Endothelial cell of umbilical vein (primary cell): ENCODE data around the gene FYN. TPM values are rescaled to one million over a fixed set of nuclear protein-coding genes. Genes with fewer than 3 reads are reported as not detected.

ENCODE experiments used
- BruUV-seq: library from RNA; stranded (reverse); fragments of 400-500 nt; replicated peaks from 2 replicates; lab custom pipeline; 2021; lab: Mats Ljungman, UMichigan
- CTCF ChIA-PET: fragments of 300-600, 350-600 bp; sonication (Branson Sonifier 250); formaldehyde crosslinking; loops from one replicate; lab custom pipeline; 2021; ENCODE audit warnings: antibody characterized with exemption, inconsistent platforms; lab: Charles Lee
- POLR2A ChIA-PET: fragments of 300-600, 350-600 bp; sonication (Branson Sonifier 250); formaldehyde crosslinking; loops from one replicate; lab custom pipeline; 2021; ENCODE audit warnings: antibody characterized with exemption, inconsistent platforms; lab: Charles Lee
- DNase-seq: peaks from one replicate; pipeline ENCODE4 v3.0.0-alpha.2; 2011; ENCODE audit warnings: low read depth, low spot score
- FAIRE-seq: peaks from 2 replicates; lab custom pipeline; 2011; peaks lifted over from hg19 to GRCh38; lab: Jason Lieb, UNC
- H2AFZ ChIP-seq: 2 replicates; pipeline ENCODE4 v1.6.0; 2012; ENCODE audit warnings: low read depth, low read length, control low read depth, inconsistent platforms
- H3K27ac ChIP-seq: 2 replicates; pipeline ENCODE4 v1.5.1; 2011; ENCODE audit warnings: low read depth, mild to moderate bottlenecking, control low read depth, low read length, moderate library complexity; ENCODE audit not compliant: insufficient read depth
- H3K27me3 ChIP-seq, 2 experiments: 2 replicates each; pipeline versions ENCODE4 v1.6.0 to v1.6.1; 2011; ENCODE audit warnings: low read length in 2 of 2, mixed read lengths in 1 of 2; ENCODE audit not compliant: control insufficient read depth in 2 of 2, insufficient read depth in 2 of 2
- H3K36me3 ChIP-seq, 2 experiments: 2 replicates in 1 of 2; 3 replicates in 1 of 2; pipeline ENCODE4 v1.5.1; 2011; ENCODE audit warnings: low read length in 2 of 2, mild to moderate bottlenecking in 1 of 2, moderate library complexity in 1 of 2; ENCODE audit not compliant: control insufficient read depth in 2 of 2, insufficient read depth in 2 of 2; ENCODE audit errors: extremely low read depth in 1 of 2
- H3K4me1 ChIP-seq: 3 replicates; pipeline ENCODE4 v1.5.1; 2011; ENCODE audit warnings: mild to moderate bottlenecking, low read length; ENCODE audit not compliant: control insufficient read depth, insufficient read depth; ENCODE audit errors: extremely low read depth
- H3K4me2 ChIP-seq: 2 replicates; pipeline ENCODE4 v1.6.1; 2011; ENCODE audit warnings: low read length, control low read depth, mixed read lengths; ENCODE audit not compliant: insufficient read depth
- H3K4me3 ChIP-seq, 3 experiments: fragments of 200-600 bp in 1 of 3; sonication (generic), shearing (Covaris generic) in 1 of 3; replicated peaks in 1 of 3; 2 replicates each; pipeline ENCODE4 v1.5.1; 2011 to 2016; ENCODE audit warnings: control low read depth in 3 of 3, low read length in 3 of 3, mild to moderate bottlenecking in 2 of 3, inconsistent platforms in 1 of 3, low read depth in 1 of 3, moderate library complexity in 1 of 3; ENCODE audit not compliant: insufficient read depth in 1 of 3
- H3K79me2 ChIP-seq: 2 replicates; pipeline ENCODE4 v1.6.0; 2012; ENCODE audit warnings: low read length, inconsistent platforms; ENCODE audit not compliant: control insufficient read depth, insufficient read depth
- H3K9ac ChIP-seq: replicated peaks from 2 replicates; pipeline ENCODE3; 2011; ENCODE audit warnings: low read length, control low read depth; ENCODE audit not compliant: insufficient read depth; ENCODE audit errors: extremely low read depth
- H3K9me1 ChIP-seq: replicated peaks from 3 replicates; pipeline ENCODE4 v1.6.0; 2011; ENCODE audit warnings: mild to moderate bottlenecking, low read length; ENCODE audit not compliant: control insufficient read depth, insufficient read depth; ENCODE audit errors: extremely low read depth
- H3K9me3 ChIP-seq: replicated peaks from 2 replicates; pipeline ENCODE4 v1.5.1; 2012; ENCODE audit warnings: low read length, inconsistent platforms; ENCODE audit not compliant: control insufficient read depth, insufficient read depth
- H4K20me1 ChIP-seq: replicated peaks from 2 replicates; pipeline ENCODE3; 2011; ENCODE audit warnings: mild to moderate bottlenecking, low read length; ENCODE audit not compliant: control insufficient read depth, insufficient read depth; ENCODE audit errors: extremely low read depth
- EZH2 ChIP-seq: IDR thresholded peaks from 2 replicates; pipeline ENCODE4 v1.6.1; 2012; ENCODE audit warnings: borderline replicate concordance, low read depth, mild to moderate bottlenecking, moderate library complexity, low read length, inconsistent platforms; ENCODE audit not compliant: severe bottlenecking
- FOS ChIP-seq: IDR thresholded peaks from 2 replicates; pipeline ENCODE4 v1.6.1; 2011; ENCODE audit warnings: mild to moderate bottlenecking, low read length, moderate library complexity, borderline replicate concordance; ENCODE audit not compliant: insufficient read depth
- GATA2 ChIP-seq: IDR thresholded peaks from 2 replicates; pipeline ENCODE4 v1.7.0; 2011; ENCODE audit warnings: low read depth, mild to moderate bottlenecking, moderate library complexity, mixed read lengths, low read length; ENCODE audit not compliant: insufficient read length, insufficient read depth
- JUN ChIP-seq: IDR thresholded peaks from 2 replicates; pipeline ENCODE4 v1.6.1; 2011; ENCODE audit warnings: borderline replicate concordance, low read depth; ENCODE audit not compliant: insufficient read length, insufficient read depth
- MYC ChIP-seq: IDR thresholded peaks from one replicate; pipeline ENCODE4 v1.6.1; 2011; ENCODE audit warnings: mild to moderate bottlenecking, low read depth, low read length
- POLR2A ChIP-seq: IDR thresholded peaks from 2 replicates; pipeline ENCODE4 v1.6.1; 2012; ENCODE audit warnings: low read depth, mild to moderate bottlenecking, control low read depth, low read length
- POLR2AphosphoS5 ChIP-seq: IDR thresholded peaks from 2 replicates; pipeline ENCODE4 v1.6.1; 2012; ENCODE audit warnings: low read depth, mild to moderate bottlenecking, control low read depth, low read length, moderate library complexity; ENCODE audit not compliant: insufficient read depth
- dilution Hi-C: fragments of 300-500 bp; cut with MboI; formaldehyde crosslinking; loops from one replicate; pipeline ENCODE4 v1.15.0; 2019; ENCODE audit warnings: low sequenced_read_pairs; ENCODE audit not compliant: extremely low pct_ligation_motif_present
- intact Hi-C: fragments of 100-400 bp; cut with micrococcal nuclease; formaldehyde crosslinking; loops from one replicate; pipeline ENCODE4 v1.10.0; 2022
- polyA plus RNA-seq, 4 experiments: library from polyadenylated mRNA; depleted of rRNA in 3 of 4; stranded (reverse) in 3 of 4; unstranded in 1 of 4; fragments of >200 nt; gene quantifications; 2 replicates each; pipeline versions ENCODE4 v1.2.1 to v1.2.3, GENCODE V29; 2011 to 2012; ENCODE audit warnings: missing spikeins in 1 of 4
- total RNA-seq: library from RNA; stranded (reverse); gene quantifications from 2 replicates; pipeline ENCODE4 v1.2.3, GENCODE V29; 2021
- TF ChIP-seq, protein P1 (sequence below), 2 donors: IDR thresholded peaks; 1 replicate in 1 of 2; 2 replicates in 1 of 2; pipeline ENCODE4 v1.5.1; 2011; ENCODE audit warnings: low read length in 2 of 2, mild to moderate bottlenecking in 2 of 2, moderate library complexity in 2 of 2, control low read depth in 1 of 2, inconsistent platforms in 1 of 2, low read depth in 1 of 2; ENCODE audit not compliant: insufficient read depth in 1 of 2; ENCODE audit errors: extremely low read depth in 1 of 2
- TF ChIP-seq, protein P2 (sequence below): IDR thresholded peaks from 2 replicates; pipeline ENCODE4 v1.6.1; 2011; ENCODE audit not compliant: insufficient read depth, insufficient read length

FYN gene
- total and polyA plus RNA-seq, 2 donors (not counting 3 experiments of a cell fraction or from before 2014, with no cell fraction given), result 69.0 to 143 TPM

DNA sequence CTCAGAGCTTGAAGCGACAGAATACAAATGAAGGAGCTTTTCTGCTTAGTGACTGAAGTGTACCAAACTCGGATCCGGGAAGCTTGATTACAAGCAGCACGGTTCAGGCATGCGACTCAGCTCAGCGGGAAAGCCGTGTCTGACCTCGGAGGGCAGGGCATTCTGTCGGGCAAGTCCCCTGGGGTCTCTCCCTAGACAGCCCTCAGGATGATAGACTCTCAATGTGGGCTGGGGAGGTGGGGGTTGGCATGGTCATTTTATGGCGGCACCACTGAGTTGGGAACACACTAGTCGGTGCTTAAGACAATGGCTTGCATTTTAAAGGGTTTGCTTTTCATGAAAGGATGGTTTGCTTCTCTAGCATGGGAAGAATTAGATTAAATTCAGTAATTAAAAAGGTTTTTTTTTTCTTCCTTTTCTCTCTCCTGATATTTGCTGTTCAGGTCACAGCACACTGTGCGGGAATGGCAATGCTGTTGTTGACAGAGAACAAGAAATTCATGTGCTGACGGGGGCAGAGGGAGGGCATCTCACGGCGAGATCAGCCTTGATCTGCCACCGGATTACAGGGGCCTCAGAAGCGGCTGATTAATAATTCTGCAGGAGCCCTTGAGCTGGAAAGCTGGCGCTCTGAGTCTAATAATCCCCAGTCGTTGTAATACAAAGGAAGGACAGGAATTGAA is 186.9 kb downstream of the FYN start:
- no peaks in the 10 kb centered on the region for H3K27me3 ChIP-seq
- H3K36me3 ChIP-seq, result peaks cover 7 to 8% of the 10 kb centered on the region in 2 experiments
- BruUV-seq, result no TSS peak
- H3K9me3 ChIP-seq, result no peaks in the 10 kb centered on the region
- H4K20me1 ChIP-seq, result no peaks in the 10 kb centered on the region
- peak; percentile 42 for DNase-seq
- H3K4me1 ChIP-seq, result peaks cover 51% of the 10 kb centered on the region
- TF ChIP-seq GATA2 (no peak), JUN (no peak), EZH2 (no peak), FOS (no peak), POLR2A (no peak), MYC (no peak), POLR2AphosphoS5 (no peak)
- TF ChIP-seq, protein P1, sequence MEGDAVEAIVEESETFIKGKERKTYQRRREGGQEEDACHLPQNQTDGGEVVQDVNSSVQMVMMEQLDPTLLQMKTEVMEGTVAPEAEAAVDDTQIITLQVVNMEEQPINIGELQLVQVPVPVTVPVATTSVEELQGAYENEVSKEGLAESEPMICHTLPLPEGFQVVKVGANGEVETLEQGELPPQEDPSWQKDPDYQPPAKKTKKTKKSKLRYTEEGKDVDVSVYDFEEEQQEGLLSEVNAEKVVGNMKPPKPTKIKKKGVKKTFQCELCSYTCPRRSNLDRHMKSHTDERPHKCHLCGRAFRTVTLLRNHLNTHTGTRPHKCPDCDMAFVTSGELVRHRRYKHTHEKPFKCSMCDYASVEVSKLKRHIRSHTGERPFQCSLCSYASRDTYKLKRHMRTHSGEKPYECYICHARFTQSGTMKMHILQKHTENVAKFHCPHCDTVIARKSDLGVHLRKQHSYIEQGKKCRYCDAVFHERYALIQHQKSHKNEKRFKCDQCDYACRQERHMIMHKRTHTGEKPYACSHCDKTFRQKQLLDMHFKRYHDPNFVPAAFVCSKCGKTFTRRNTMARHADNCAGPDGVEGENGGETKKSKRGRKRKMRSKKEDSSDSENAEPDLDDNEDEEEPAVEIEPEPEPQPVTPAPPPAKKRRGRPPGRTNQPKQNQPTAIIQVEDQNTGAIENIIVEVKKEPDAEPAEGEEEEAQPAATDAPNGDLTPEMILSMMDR (IDR thresholded peaks at IDR 0.05; ENCODE audit: extremely low read depth in 1 of 2, insufficient read depth in 1 of 2, low read depth in 1 of 2, low read length in 2 of 2), result no peak
- TF ChIP-seq, protein P2, sequence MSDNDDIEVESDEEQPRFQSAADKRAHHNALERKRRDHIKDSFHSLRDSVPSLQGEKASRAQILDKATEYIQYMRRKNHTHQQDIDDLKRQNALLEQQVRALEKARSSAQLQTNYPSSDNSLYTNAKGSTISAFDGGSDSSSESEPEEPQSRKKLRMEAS, result no peak
- peak overlapping the region; percentile 24 for H3K4me2 ChIP-seq
- no peak overlapping the region for H3K9ac ChIP-seq
- no peaks in the 10 kb centered on the region for H3K79me2 ChIP-seq
- ChIA-PET POLR2A (no interaction called here), CTCF (interaction anchor here (1.0 to 1.1 kb wide), 3 partner anchors 40 to 427 kb away, joined by 3 to 4 read pairs (median 4); a partner anchor contains a TSS)
- dilution Hi-C loops, result no loop called here
- H3K9me1 ChIP-seq, result no peaks in the 10 kb centered on the region
- peak overlapping the region; percentile 51 for H2AFZ ChIP-seq
- H3K4me3 ChIP-seq, result no peak overlapping the region
- intact Hi-C loops, result no loop called here
- H3K27ac ChIP-seq, result no peak overlapping the region
- peak; percentile 50 for FAIRE-seq
